ENCODE results near the gene WFIKKN1.

WFIKKN1 gene

GRCh38 chr16:633336-634050 lies 2.7 kb downstream of the WFIKKN1 start:
- Mint-ChIP-seq H3K27ac (no peak overlapping the region), H3K4me1 (peaks cover 15 to 18% of the 10 kb centered on the region in 2 donors), H3K36me3 (peaks cover 6 to 13% of the 10 kb centered on the region in 2 donors), H3K4me3 (no peak overlapping the region), H3K27me3 (peaks cover 5 to 6% of the 10 kb centered on the region in 2 donors), H3K9me3 (peaks cover 0 to 2% of the 10 kb centered on the region in 2 donors)
- no peak for ATAC-seq (replicated peaks)
- no peak for DNase-seq

GRCh38 chr16:634051-634670 lies 3.4 kb downstream of the WFIKKN1 start:
- H3K27ac Mint-ChIP-seq = no peak overlapping the region
- peaks cover 6 to 7% of the 10 kb centered on the region in 2 donors for H3K36me3 Mint-ChIP-seq
- H3K9me3 Mint-ChIP-seq = peaks cover 0 to 2% of the 10 kb centered on the region in 2 donors

GRCh38 chr16:634996-635395 lies 4.2 kb downstream of the WFIKKN1 start:
- Mint-ChIP-seq H3K4me3 (peak overlapping the region; percentile 78 to 80), H3K4me1 (peaks cover 18 to 24% of the 10 kb centered on the region in 2 donors), H3K36me3 (peaks cover 6 to 7% of the 10 kb centered on the region in 2 donors), H3K9me3 (peaks cover 0 to 2% of the 10 kb centered on the region in 2 donors), H3K27me3 (peaks cover 5 to 6% of the 10 kb centered on the region in 2 donors), H3K27ac (peak overlapping the region; percentile 62)
- no peak for DNase-seq
- no peak for ATAC-seq (replicated peaks)

More at GRCh38 chr16:634051-634670, 3.4 kb downstream of the WFIKKN1 start:
- Mint-ChIP-seq H3K27me3 (peaks cover 5 to 6% of the 10 kb centered on the region in 2 donors), H3K4me1 (peaks cover 18 to 23% of the 10 kb centered on the region in 2 donors), H3K4me3 (peak overlapping the region; percentile 53 to 61)
- no peak for ATAC-seq (replicated peaks)
- no peak for DNase-seq

GRCh38 chr16:635573-636205 lies 4.9 kb downstream of the WFIKKN1 start:
- Mint-ChIP-seq H3K4me1 (peaks cover 20 to 29% of the 10 kb centered on the region in 2 donors), H3K9me3 (peaks cover 0 to 2% of the 10 kb centered on the region in 2 donors), H3K36me3 (peaks cover 6 to 7% of the 10 kb centered on the region in 2 donors), H3K4me3 (peak overlapping the region; percentile 93 to 94), H3K27me3 (peaks cover 5 to 6% of the 10 kb centered on the region in 2 donors), H3K27ac (no peak overlapping the region)
- DNase-seq (no peak), ATAC-seq (replicated peaks) (peak; percentile 3 to 4)

- DNase-seq (peak; percentile 88), ATAC-seq (replicated peaks) (peak; percentile 91 to 92)
- H3K9me3 Mint-ChIP-seq = peaks cover 0 to 2% of the 10 kb centered on the region in 2 donors
- H3K4me1 Mint-ChIP-seq = peaks cover 20 to 29% of the 10 kb centered on the region in 2 donors
- H3K4me3 Mint-ChIP-seq = peak within 1 kb of the TSS; percentile 93 to 94
- peaks cover 5 to 6% of the 10 kb centered on the region in 2 donors for H3K27me3 Mint-ChIP-seq
- H3K27ac Mint-ChIP-seq = peak within 1 kb of the TSS; percentile 100
- H3K36me3 Mint-ChIP-seq = peaks cover 6 to 7% of the 10 kb centered on the region in 2 donors
Observed at GRCh38 chr16:636206-637080, 5.7 kb downstream of the WFIKKN1 start, which contains the start of gene METTL26. TSS of gene METTL26 (minus strand) at chr16:636305. CDS start at chr16:636290, 15 bp downstream.

- ATAC-seq (replicated peaks) = peak in 1 of 2 donors; percentile 64
- peak overlapping the region; percentile 100 for H3K27ac Mint-ChIP-seq
- DNase-seq = no peak
- peaks cover 18 to 30% of the 10 kb centered on the region in 2 donors for H3K4me1 Mint-ChIP-seq
- peaks cover 4 to 7% of the 10 kb centered on the region in 2 donors for H3K36me3 Mint-ChIP-seq
- H3K9me3 Mint-ChIP-seq = peaks cover 0 to 2% of the 10 kb centered on the region in 2 donors
- H3K4me3 Mint-ChIP-seq = peak overlapping the region; percentile 93 to 94
- peaks cover 5 to 6% of the 10 kb centered on the region in 2 donors for H3K27me3 Mint-ChIP-seq
Observed at GRCh38 chr16:637081-638018, 6.6 kb downstream of the WFIKKN1 start.

GRCh38 chr16:638034-638543 lies 7.3 kb downstream of the WFIKKN1 start:
- ATAC-seq (replicated peaks) (no peak), DNase-seq (no peak)
- H3K27me3 Mint-ChIP-seq = peaks cover 5 to 6% of the 10 kb centered on the region in 2 donors
- no peak overlapping the region for H3K4me3 Mint-ChIP-seq
- peaks cover 4 to 7% of the 10 kb centered on the region in 2 donors for H3K36me3 Mint-ChIP-seq
- peaks cover 0 to 2% of the 10 kb centered on the region in 2 donors for H3K9me3 Mint-ChIP-seq
- H3K27ac Mint-ChIP-seq = no peak overlapping the region
- peaks cover 21 to 37% of the 10 kb centered on the region in 2 donors for H3K4me1 Mint-ChIP-seq

- ATAC-seq (replicated peaks) (no peak), DNase-seq (no peak)
- Mint-ChIP-seq H3K27me3 (peaks cover 5 to 6% of the 10 kb centered on the region in 2 donors), H3K9me3 (peaks cover 0 to 2% of the 10 kb centered on the region in 2 donors), H3K27ac (no peak overlapping the region), H3K4me1 (peaks cover 23 to 44% of the 10 kb centered on the region in 2 donors), H3K36me3 (peaks cover 6 to 7% of the 10 kb centered on the region in 2 donors), H3K4me3 (no peak overlapping the region)
Observed at GRCh38 chr16:638836-639235, 8.1 kb downstream of the WFIKKN1 start.

GRCh38 chr16:640614-641013 lies 9.8 kb downstream of the WFIKKN1 start:
- Mint-ChIP-seq H3K4me1 (peaks cover 28 to 47% of the 10 kb centered on the region in 2 donors), H3K36me3 (peaks cover 11 to 17% of the 10 kb centered on the region in 2 donors), H3K4me3 (peak overlapping the region; percentile 60 to 77), H3K27me3 (peaks cover 5 to 6% of the 10 kb centered on the region in 2 donors), H3K27ac (peak overlapping the region; percentile 59), H3K9me3 (peaks cover 0 to 2% of the 10 kb centered on the region in 2 donors)
- DNase-seq (no peak), ATAC-seq (replicated peaks) (no peak)

GRCh38 chr16:641326-642188 lies 10.8 kb downstream of the WFIKKN1 start, which contains the start of gene MCRIP2:
TSS of gene MCRIP2 (plus strand) at chr16:641828. CDS start at chr16:641992, 164 bp downstream.
- peaks cover 3 to 4% of the 10 kb centered on the region in 2 donors for H3K27me3 Mint-ChIP-seq
- H3K4me1 Mint-ChIP-seq = peaks cover 24 to 50% of the 10 kb centered on the region in 2 donors
- peak within 1 kb of the TSS; percentile 73 for H3K27ac Mint-ChIP-seq
- peaks cover 11 to 13% of the 10 kb centered on the region in 2 donors for H3K36me3 Mint-ChIP-seq
- peak; percentile 64 to 65 for ATAC-seq (replicated peaks)
- DNase-seq = peak; percentile 78
- H3K9me3 Mint-ChIP-seq = peaks cover 0 to 2% of the 10 kb centered on the region in 2 donors
- peak within 1 kb of the TSS; percentile 83 to 84 for H3K4me3 Mint-ChIP-seq

GRCh38 chr16:642189-643049 lies 11.6 kb downstream of the WFIKKN1 start:
- Mint-ChIP-seq H3K4me1 (peaks cover 23 to 54% of the 10 kb centered on the region in 2 donors), H3K36me3 (peaks cover 7 to 10% of the 10 kb centered on the region in 2 donors), H3K9me3 (no peaks in the 10 kb centered on the region), H3K4me3 (peak overlapping the region; percentile 83 to 84), H3K27ac (peak overlapping the region; percentile 73), H3K27me3 (no peaks in the 10 kb centered on the region)
- DNase-seq = peak; percentile 43
- peak; percentile 63 to 67 for ATAC-seq (replicated peaks)

Data from stimulated activated naive B cell treated with anti-CD40 and anti-IgM and Interleukin-4, amounts not matched to agents 10 μg/mL and 1 μg/mL and 100 μg/mL, for 72 hours (primary cell).